GM12878 (cell line): Measurements from ENCODE around the gene SLC26A8. TPM values are rescaled to one million over a fixed set of nuclear protein-coding genes. Genes with fewer than 3 reads are reported as not detected.

Source experiments
- ATAC-seq: fragments of 200-7000 bp; cut with Tn5 transposase; 3 replicates; pipeline ENCODE4 v1.9.1; 2020; ENCODE audit warnings: mild to moderate bottlenecking, moderate library complexity
- BruUV-seq: library from RNA; stranded (reverse); fragments of 400-500 nt; replicated peaks from 2 replicates; lab custom pipeline; 2021; lab: Mats Ljungman, UMichigan
- CTCF ChIA-PET: fragments of 300-600 bp; sonication (Branson Sonifier 250); formaldehyde crosslinking; extraction: SDS; loops from one replicate; lab custom pipeline; 2021; ENCODE audit warnings: inconsistent platforms; lab: Yijun Ruan, JAX
- POLR2A ChIA-PET: fragments of 350-600 bp; formaldehyde crosslinking; extraction: SDS; loops from one replicate; lab custom pipeline; 2021; ENCODE audit warnings: inconsistent platforms; lab: Charles Lee
- RAD21 ChIA-PET: fragments of 300-600 bp; sonication (Branson Sonifier 250); formaldehyde crosslinking; loops from one replicate; lab custom pipeline; 2023; ENCODE audit warnings: antibody characterized with exemption; ENCODE audit not compliant: unreplicated experiment; lab: Charles Lee
- SMC1A ChIA-PET: fragments of 300-600 bp; sonication (Branson Sonifier 250); formaldehyde crosslinking; loops from one replicate; lab custom pipeline; 2023; ENCODE audit not compliant: unreplicated experiment, uncharacterized antibody; lab: Charles Lee
- DNase-seq: peaks from one replicate; pipeline ENCODE4 v3.0.0-alpha.2; 2011; ENCODE audit warnings: low read depth, low spot score
- FAIRE-seq: peaks from 3 replicates; lab custom pipeline; 2011; peaks lifted over from hg19 to GRCh38; lab: Jason Lieb, UNC
- H2AFZ ChIP-seq: 2 replicates; pipeline ENCODE4 v1.6.0; 2011; ENCODE audit warnings: low read depth, low read length, control low read depth; ENCODE audit not compliant: control insufficient read depth
- H3K27ac ChIP-seq: 2 replicates; pipeline ENCODE4 v1.5.1; 2011; ENCODE audit warnings: control low read depth; ENCODE audit not compliant: control insufficient read depth, insufficient read depth
- H3K27me3 ChIP-seq, 2 experiments: replicated peaks in 1 of 2; 2 replicates each; pipeline versions ENCODE4 v1.6.0 to v1.6.1; 2011; ENCODE audit warnings: low read length in 1 of 2; ENCODE audit not compliant: control insufficient read depth in 2 of 2, insufficient read depth in 2 of 2
- H3K36me3 ChIP-seq, 2 experiments: 2 replicates each; pipeline ENCODE4 v1.5.1; 2011; ENCODE audit warnings: low read length in 1 of 2; ENCODE audit not compliant: control insufficient read depth in 2 of 2, insufficient read depth in 2 of 2
- H3K4me1 ChIP-seq: 2 replicates; pipeline ENCODE4 v1.6.1; 2011; ENCODE audit warnings: mild to moderate bottlenecking, low read length, moderate library complexity, mixed read lengths; ENCODE audit not compliant: control insufficient read depth, insufficient read depth
- H3K4me2 ChIP-seq: 2 replicates; pipeline ENCODE4 v1.6.0; 2011; ENCODE audit warnings: control low read depth; ENCODE audit not compliant: control insufficient read depth, insufficient read depth
- H3K4me3 ChIP-seq: fragments of 200-600 bp; sonication (generic); 2 replicates; pipeline ENCODE4 v1.5.1; 2016
- H3K79me2 ChIP-seq: 2 replicates; pipeline ENCODE4 v1.6.0; 2011; ENCODE audit warnings: low read length; ENCODE audit not compliant: control insufficient read depth, insufficient read depth
- H3K9ac ChIP-seq: 2 replicates; pipeline ENCODE4 v1.8.0; 2011; ENCODE audit warnings: low read length, control low read depth, mixed read lengths; ENCODE audit not compliant: control insufficient read depth, insufficient read depth
- H3K9me3 ChIP-seq: replicated peaks from 3 replicates; pipeline ENCODE4 v1.5.1; 2011; ENCODE audit warnings: mild to moderate bottlenecking, low read length; ENCODE audit not compliant: control insufficient read depth, insufficient read depth
- H4K20me1 ChIP-seq: 2 replicates; pipeline ENCODE4 v1.6.0; 2011; ENCODE audit not compliant: control insufficient read depth, insufficient read depth
- BCL3 ChIP-seq: IDR thresholded peaks from 2 replicates; pipeline ENCODE4 v1.6.1; 2011; ENCODE audit warnings: borderline replicate concordance, low read depth, mild to moderate bottlenecking, moderate library complexity, low read length; ENCODE audit not compliant: insufficient read depth, poor library complexity, severe bottlenecking
- LARP7 ChIP-seq: fragments of 450-650 bp; IDR thresholded peaks from 2 replicates; pipeline ENCODE4 v1.6.1; 2017; ENCODE audit warnings: mild to moderate bottlenecking
- MAX ChIP-seq: IDR thresholded peaks from 2 replicates; pipeline ENCODE4 v1.6.1; 2012; ENCODE audit warnings: low read depth, low read length, improper control_type of control experiment
- MLLT1 ChIP-seq: fragments of 450-650 bp; IDR thresholded peaks from 2 replicates; pipeline ENCODE4 v1.6.1; 2016; ENCODE audit warnings: mild to moderate bottlenecking
- MYC ChIP-seq: IDR thresholded peaks from 2 replicates; pipeline ENCODE4 v1.6.1; 2011; ENCODE audit warnings: mild to moderate bottlenecking, low read length, moderate library complexity, inconsistent platforms; ENCODE audit not compliant: insufficient read depth, insufficient replicate concordance, insufficient read length, severe bottlenecking
- TAF1 ChIP-seq: IDR thresholded peaks from 2 replicates; pipeline ENCODE4 v1.6.1; 2011; ENCODE audit warnings: mild to moderate bottlenecking, low read depth, low read length, borderline replicate concordance
- YY1 ChIP-seq: IDR thresholded peaks from 2 replicates; pipeline ENCODE4 v1.6.1; 2011; ENCODE audit warnings: low read depth, mild to moderate bottlenecking, low read length
- ZBTB11 ChIP-seq: fragments of 450-650 bp; formaldehyde crosslinking; IDR thresholded peaks from 2 replicates; pipeline ENCODE4 v1.5.0; 2022; ENCODE audit warnings: mild to moderate bottlenecking, missing genetic modification characterization
- ZNF274 ChIP-seq: IDR thresholded peaks from one replicate; pipeline ENCODE4 v1.8.0; 2011; ENCODE audit not compliant: insufficient read length, insufficient read depth
- ZZZ3 ChIP-seq: IDR thresholded peaks from 2 replicates; pipeline ENCODE4 v1.6.1; 2011; ENCODE audit warnings: low read depth; ENCODE audit not compliant: control insufficient read depth, insufficient read length
- WGBS: methylation state at CpG from one replicate; pipeline ENCODE4 v1.1.6; 2016; ENCODE audit warnings: low lambda C conversion rate; ENCODE audit not compliant: insufficient replicate concordance, insufficient coverage; ENCODE audit errors: missing lambda C conversion rate; 5-methylcytosine and 5-hydroxymethylcytosine counted together
- in situ Hi-C: fragments of 300-500 bp; cut with MboI; formaldehyde crosslinking; loops from 9 replicates; pipeline ENCODE4 v1.14.3; 2018; ENCODE audit warnings: mixed read lengths
- intact Hi-C: fragments of 100-400 bp; cut with micrococcal nuclease; formaldehyde crosslinking; loops from one replicate; pipeline ENCODE4 v1.14.2; 2022; ENCODE audit not compliant: unreplicated experiment
- polyA plus RNA-seq, 11 experiments: library from polyadenylated mRNA; depleted of rRNA in 4 of 11; unstranded in 6 of 11; stranded (reverse) in 5 of 11; fragments of >200 nt; fragmentation: Nextera tagmentation in 4 of 11; fragmentation: Illumina TruSeq in 1 of 11; extraction: Ambion mirVana in 4 of 11; extraction: Trizol in 1 of 11; gene quantifications; 1 replicate in 1 of 11; 2 replicates in 10 of 11; pipeline versions ENCODE4 v1.2.1 to v1.2.3, GENCODE V29; 2011 to 2016; ENCODE audit warnings: inconsistent platforms in 2 of 11, missing spikeins in 2 of 11, low read depth in 1 of 11
- total RNA-seq, 4 experiments: library from RNA; depleted of rRNA in 3 of 4; stranded (reverse); fragments of >200 nt in 3 of 4; fragmentation: Illumina TruSeq in 1 of 4; extraction: Trizol in 1 of 4; gene quantifications; 2 replicates each; pipeline versions ENCODE4 v1.2.1 to v1.2.3, GENCODE V29; 2013 to 2021
- TF ChIP-seq, protein P1 (sequence below): fragments of 450-650 bp; formaldehyde crosslinking; IDR thresholded peaks from 2 replicates; pipeline ENCODE4 v1.4.0; 2020; ENCODE audit warnings: mild to moderate bottlenecking, moderate library complexity

SLC26A8 gene
- total and polyA plus RNA-seq, 10 of the 15 experiments (the other 5 are each of a cell fraction or from before 2014, with no cell fraction given) = 0.09 to 0.95 (median 0.27) TPM; not detected in 2

DNA sequence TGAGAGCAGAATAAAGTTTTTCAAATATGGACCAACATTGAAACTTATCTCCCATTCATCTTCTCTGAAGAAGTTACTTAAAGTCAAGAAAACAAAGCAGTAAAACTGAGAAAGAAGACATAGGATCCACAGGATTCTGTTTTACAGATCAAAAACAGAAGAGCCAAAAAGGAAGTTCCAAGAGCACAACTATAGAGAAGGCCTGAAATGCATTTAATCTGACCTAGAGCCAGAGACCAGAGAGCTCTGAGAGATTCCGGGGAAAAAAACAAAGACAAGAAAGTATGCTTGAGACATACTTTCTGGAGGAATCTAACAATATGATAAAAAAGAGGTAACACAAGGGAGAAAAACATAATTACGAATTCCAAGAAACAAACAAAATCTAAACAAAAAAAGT, 129.7 kb downstream of the SLC26A8 start:
- peaks cover 46% of the 10 kb centered on the region for H3K79me2 ChIP-seq
- no peaks in the 10 kb centered on the region for H3K27me3 ChIP-seq
- FAIRE-seq (no peak), ATAC-seq (no peak), DNase-seq (no peak)
- TF ChIP-seq BCL3 (no peak), ZNF274 (no peak), MYC (no peak), MLLT1 (no peak), LARP7 (no peak), YY1 (no peak), ZBTB11 (CRISPR knock-in tag) (no peak), ZZZ3 (no peak), MAX (no peak), TAF1 (no peak)
- TF ChIP-seq, protein P1, sequence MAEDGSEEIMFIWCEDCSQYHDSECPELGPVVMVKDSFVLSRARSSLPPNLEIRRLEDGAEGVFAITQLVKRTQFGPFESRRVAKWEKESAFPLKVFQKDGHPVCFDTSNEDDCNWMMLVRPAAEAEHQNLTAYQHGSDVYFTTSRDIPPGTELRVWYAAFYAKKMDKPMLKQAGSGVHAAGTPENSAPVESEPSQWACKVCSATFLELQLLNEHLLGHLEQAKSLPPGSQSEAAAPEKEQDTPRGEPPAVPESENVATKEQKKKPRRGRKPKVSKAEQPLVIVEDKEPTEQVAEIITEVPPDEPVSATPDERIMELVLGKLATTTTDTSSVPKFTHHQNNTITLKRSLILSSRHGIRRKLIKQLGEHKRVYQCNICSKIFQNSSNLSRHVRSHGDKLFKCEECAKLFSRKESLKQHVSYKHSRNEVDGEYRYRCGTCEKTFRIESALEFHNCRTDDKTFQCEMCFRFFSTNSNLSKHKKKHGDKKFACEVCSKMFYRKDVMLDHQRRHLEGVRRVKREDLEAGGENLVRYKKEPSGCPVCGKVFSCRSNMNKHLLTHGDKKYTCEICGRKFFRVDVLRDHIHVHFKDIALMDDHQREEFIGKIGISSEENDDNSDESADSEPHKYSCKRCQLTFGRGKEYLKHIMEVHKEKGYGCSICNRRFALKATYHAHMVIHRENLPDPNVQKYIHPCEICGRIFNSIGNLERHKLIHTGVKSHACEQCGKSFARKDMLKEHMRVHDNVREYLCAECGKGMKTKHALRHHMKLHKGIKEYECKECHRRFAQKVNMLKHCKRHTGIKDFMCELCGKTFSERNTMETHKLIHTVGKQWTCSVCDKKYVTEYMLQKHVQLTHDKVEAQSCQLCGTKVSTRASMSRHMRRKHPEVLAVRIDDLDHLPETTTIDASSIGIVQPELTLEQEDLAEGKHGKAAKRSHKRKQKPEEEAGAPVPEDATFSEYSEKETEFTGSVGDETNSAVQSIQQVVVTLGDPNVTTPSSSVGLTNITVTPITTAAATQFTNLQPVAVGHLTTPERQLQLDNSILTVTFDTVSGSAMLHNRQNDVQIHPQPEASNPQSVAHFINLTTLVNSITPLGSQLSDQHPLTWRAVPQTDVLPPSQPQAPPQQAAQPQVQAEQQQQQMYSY (CRISPR knock-in tag) = no peak
- H3K4me3 ChIP-seq = no peak overlapping the region
- H3K27ac ChIP-seq = no peak overlapping the region
- no peaks in the 10 kb centered on the region for H3K9me3 ChIP-seq
- POLR2A ChIA-PET = no interaction called here
- no peak overlapping the region for H3K4me2 ChIP-seq
- RAD21 ChIA-PET = no interaction called here
- in situ Hi-C loops = no loop called here
- CTCF ChIA-PET = interaction anchor here (1.0 kb wide), 1 partner anchor 9 kb away, joined by 3 read pairs; no protein-coding TSS in a partner anchor
- H3K4me1 ChIP-seq = no peaks in the 10 kb centered on the region; the same call in 1 of the 2 replicates
- peaks cover 0 to 4% of the 10 kb centered on the region in 2 experiments; a peak in 2 of 4 replicates for H3K36me3 ChIP-seq
- intact Hi-C loops = no loop called here
- SMC1A ChIA-PET = interaction anchor here (2.4 kb wide), 1 partner anchor 8 kb away, joined by 10 read pairs; no protein-coding TSS in a partner anchor
- no peak overlapping the region for H2AFZ ChIP-seq
- H3K9ac ChIP-seq = no peak overlapping the region
- 67% methylated on average over 2 of the region's 2 CpGs for WGBS
- BruUV-seq = no TSS peak
- no peaks in the 10 kb centered on the region for H4K20me1 ChIP-seq
